ENCODE data around the gene LYRM1. TPM values are rescaled to one million over a fixed set of nuclear protein-coding genes. Genes with fewer than 3 reads are reported as not detected.

Gene LYRM1
- total RNA-seq, 2 donors from 2014 or later, result 13.1 to 16.8 TPM

DNA sequence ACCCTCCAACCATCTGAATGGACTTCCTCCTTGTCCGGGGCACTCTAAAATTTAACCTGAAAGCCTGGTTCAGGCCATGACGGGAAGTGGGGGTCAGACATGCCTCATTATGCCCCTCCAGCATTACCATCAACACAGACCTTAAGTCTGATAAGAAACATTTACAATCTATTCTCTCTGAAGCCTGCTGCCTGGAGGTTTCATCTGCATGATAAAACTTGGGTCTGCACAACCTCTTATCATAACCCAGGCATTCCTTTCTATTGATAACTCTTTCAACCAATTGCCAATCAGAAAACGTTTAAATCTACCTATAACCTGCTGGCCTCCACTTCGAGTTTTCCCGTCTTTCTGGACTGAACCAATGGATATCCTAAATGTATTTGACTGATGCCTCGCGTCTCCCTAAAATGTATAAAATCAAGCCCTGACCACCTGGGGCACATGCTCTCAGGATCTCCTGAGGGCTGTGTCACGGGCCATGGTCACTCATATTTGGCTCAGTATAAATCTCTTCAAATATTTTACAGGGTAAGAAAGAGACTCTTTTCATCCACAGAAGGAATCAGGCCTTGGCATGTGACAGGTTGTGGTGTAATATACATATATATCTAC, 45.6 kb downstream of the LYRM1 start:
- Histone ChIP-seq H3K27me3 (ENCODE audit: control insufficient read depth, insufficient read depth, low read length, poor library complexity, severe bottlenecking) (no peaks in the 10 kb centered on the region), H3K27ac (ENCODE audit: low read depth, low read length) (no peak overlapping the region), H3K9ac (ENCODE audit: extremely low read depth, low read length, poor library complexity, severe bottlenecking) (no peak overlapping the region), H3K36me3 (ENCODE audit: control insufficient read depth, insufficient read depth, low read length) (no peaks in the 10 kb centered on the region), H3K4me1 (ENCODE audit: control insufficient read depth, insufficient read depth, low read length) (no peaks in the 10 kb centered on the region), H3K4me3 (ENCODE audit: low read length) (no peak overlapping the region), H3K9me3 (ENCODE audit: control insufficient read depth, low read length) (no peaks in the 10 kb centered on the region)
- H3K27ac Mint-ChIP-seq, result no peak overlapping the region
- 84 to 89% methylated on average over 7 to 8 of the region's 8 CpGs for WGBS, 2 experiments (ENCODE audit: insufficient coverage in 1 of 2, insufficient read length in 1 of 2)
- DNase-seq, result no peak
- no peak for TF ChIP-seq CTCF (conservative IDR thresholded peaks at IDR 0.05)
- peaks cover 7% of the 10 kb centered on the region for H3K4me1 Mint-ChIP-seq
- H3K36me3 Mint-ChIP-seq (ENCODE audit: low read depth), result no peaks in the 10 kb centered on the region
- no peaks in the 10 kb centered on the region for H3K27me3 Mint-ChIP-seq (ENCODE audit: insufficient read depth)
- H3K4me3 Mint-ChIP-seq, result no peak overlapping the region
- H3K9me3 Mint-ChIP-seq, result no peaks in the 10 kb centered on the region

DNA sequence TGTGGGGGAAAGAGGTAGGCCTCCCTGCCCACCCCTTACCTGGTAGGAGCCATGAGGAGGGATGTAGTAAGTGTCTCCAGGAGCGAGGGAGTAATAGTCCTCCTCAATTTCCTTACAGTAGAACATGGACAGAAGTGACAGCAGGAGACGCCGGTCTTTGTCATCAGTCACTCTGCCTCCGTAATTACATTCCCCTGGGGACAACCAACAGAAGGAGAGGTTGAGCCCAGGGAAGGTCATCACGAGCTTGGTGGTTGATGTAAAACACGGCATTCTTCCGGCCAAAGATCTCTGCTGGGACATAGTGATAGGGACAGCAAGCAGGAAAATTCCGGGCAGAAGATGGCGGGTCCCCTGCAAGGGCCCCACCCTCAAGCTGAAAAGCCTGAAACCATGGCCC, 47.9 kb downstream of the LYRM1 start:
- H3K27ac Mint-ChIP-seq, result no peak overlapping the region
- no peaks in the 10 kb centered on the region for H3K27me3 Mint-ChIP-seq (ENCODE audit: insufficient read depth)
- TF ChIP-seq CTCF (conservative IDR thresholded peaks at IDR 0.05), result no peak
- H3K4me1 Mint-ChIP-seq, result peaks cover 7% of the 10 kb centered on the region
- no peak overlapping the region for H3K27ac ChIP-seq (ENCODE audit: low read depth, low read length)
- no peaks in the 10 kb centered on the region for H3K9me3 Mint-ChIP-seq
- no peaks in the 10 kb centered on the region for H3K36me3 ChIP-seq (ENCODE audit: control insufficient read depth, insufficient read depth, low read length)
- 94 to 95% methylated on average over 4 to 9 of the region's 9 CpGs for WGBS, 2 experiments (ENCODE audit: insufficient coverage in 1 of 2, insufficient read length in 1 of 2)
- no peak overlapping the region for H3K4me3 Mint-ChIP-seq
- no peaks in the 10 kb centered on the region for H3K36me3 Mint-ChIP-seq (ENCODE audit: low read depth)
- H3K4me3 ChIP-seq (ENCODE audit: low read length), result no peak overlapping the region
- H3K27me3 ChIP-seq (ENCODE audit: control insufficient read depth, insufficient read depth, low read length, poor library complexity, severe bottlenecking), result no peaks in the 10 kb centered on the region
- no peak for DNase-seq
- H3K9ac ChIP-seq (ENCODE audit: extremely low read depth, low read length, poor library complexity, severe bottlenecking), result no peak overlapping the region
- no peaks in the 10 kb centered on the region for H3K4me1 ChIP-seq (ENCODE audit: control insufficient read depth, insufficient read depth, low read length)
- H3K9me3 ChIP-seq (ENCODE audit: control insufficient read depth, low read length), result no peaks in the 10 kb centered on the region

GRCh38 chr16:20949660-20950059, 49.1 kb downstream of the LYRM1 start:
- Histone ChIP-seq H3K4me1 (ENCODE audit: control insufficient read depth, insufficient read depth, low read length) (no peaks in the 10 kb centered on the region), H3K9me3 (ENCODE audit: control insufficient read depth, low read length) (no peaks in the 10 kb centered on the region), H3K9ac (ENCODE audit: extremely low read depth, low read length, poor library complexity, severe bottlenecking) (no peak overlapping the region), H3K36me3 (ENCODE audit: control insufficient read depth, insufficient read depth, low read length) (no peaks in the 10 kb centered on the region), H3K4me3 (ENCODE audit: low read length) (no peak overlapping the region), H3K27ac (ENCODE audit: low read depth, low read length) (no peak overlapping the region), H3K27me3 (ENCODE audit: control insufficient read depth, insufficient read depth, low read length, poor library complexity, severe bottlenecking) (no peaks in the 10 kb centered on the region)
- Mint-ChIP-seq H3K4me3 (no peak overlapping the region), H3K27ac (no peak overlapping the region), H3K27me3 (ENCODE audit: insufficient read depth) (no peaks in the 10 kb centered on the region), H3K4me1 (peaks cover 7% of the 10 kb centered on the region), H3K9me3 (no peaks in the 10 kb centered on the region), H3K36me3 (ENCODE audit: low read depth) (no peaks in the 10 kb centered on the region)
- no peak for DNase-seq
- WGBS, 2 experiments (ENCODE audit: insufficient coverage in 1 of 2, insufficient read length in 1 of 2), result 92 to 100% methylated on average over 1 to 3 of the region's 3 CpGs
- no peak for TF ChIP-seq CTCF (conservative IDR thresholded peaks at IDR 0.05)

Data from endodermal cell (in vitro differentiated cells).